Activated naive CD4-positive, alpha-beta T cell treated with anti-CD3 and anti-CD28 coated beads, Interleukin-2, amount 10 ng/mL, durations not matched to agents 7 days and 5 days (primary cell): ENCODE measurements around the gene CXXC5.

ENCODE experiments used
- CTCF ChIA-PET: fragments of 350-600 bp; sonication (Branson Sonifier 250); formaldehyde crosslinking; loops from one replicate; lab custom pipeline; 2021; ENCODE audit warnings: antibody characterized with exemption; lab: Charles Lee
- DNase-seq: peaks from one replicate; pipeline ENCODE4 v3.0.0-alpha.2; 2020
- H3K27ac Mint-ChIP-seq: one replicate; pipeline ENCODE4 v1.8.0; 2021; ENCODE audit warnings: mild to moderate bottlenecking, moderate library complexity, mixed read lengths
- H3K27me3 Mint-ChIP-seq: one replicate; pipeline ENCODE4 v1.8.0; 2021; ENCODE audit warnings: mild to moderate bottlenecking, mixed read lengths
- H3K36me3 Mint-ChIP-seq: one replicate; pipeline ENCODE4 v1.8.0; 2021; ENCODE audit warnings: mixed read lengths
- H3K4me1 Mint-ChIP-seq: one replicate; pipeline ENCODE4 v1.8.0; 2021; ENCODE audit warnings: mixed read lengths
- H3K4me3 Mint-ChIP-seq: one replicate; pipeline ENCODE4 v1.8.0; 2021; ENCODE audit warnings: mild to moderate bottlenecking, moderate library complexity, mixed read lengths
- H3K9me3 Mint-ChIP-seq: one replicate; pipeline ENCODE4 v1.8.0; 2021; ENCODE audit warnings: mixed read lengths

CXXC5 gene

DNA sequence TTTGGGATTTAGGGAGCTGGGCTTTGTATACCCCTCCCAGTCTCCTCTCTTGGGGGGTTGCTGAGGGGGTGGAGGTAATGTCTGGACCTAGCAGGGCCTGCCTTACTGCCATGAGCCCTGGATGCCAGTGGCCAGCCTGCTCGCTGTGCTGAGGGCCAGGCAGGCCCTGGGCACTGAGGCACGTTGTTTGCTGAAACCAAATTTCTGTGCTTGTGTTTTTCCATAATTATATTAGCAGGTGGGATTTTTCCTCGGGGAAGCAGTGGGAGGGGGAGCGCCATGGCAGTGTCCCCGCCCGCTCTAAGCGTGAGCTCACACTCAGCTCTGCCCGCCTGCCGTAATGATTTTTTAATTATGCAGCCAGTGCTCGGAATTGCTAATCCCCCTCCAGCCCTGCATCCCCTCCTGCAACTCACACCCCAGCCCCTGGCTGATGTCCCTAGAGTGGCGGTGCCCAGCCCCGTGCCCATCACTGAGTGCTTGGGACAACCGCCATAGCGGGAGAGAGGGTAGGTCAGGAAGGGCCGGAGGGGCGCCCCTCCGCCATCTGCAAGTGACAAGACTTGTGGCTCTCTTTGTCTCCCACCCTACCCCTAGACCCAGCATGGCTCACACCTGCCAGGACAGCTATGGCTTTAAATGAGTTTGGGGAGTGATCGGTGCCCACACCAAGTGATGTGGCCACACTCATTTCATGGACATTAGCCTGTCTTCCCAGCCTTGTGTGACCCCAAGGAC lies 20.9 kb downstream of the CXXC5 start:
- CTCF ChIA-PET, result interaction anchor here (1.5 to 4.1 kb wide), 2 partner anchors 34 to 97 kb away, joined by 3 to 31 read pairs; no protein-coding TSS in a partner anchor
- H3K27me3 Mint-ChIP-seq, result peaks cover 54% of the 10 kb centered on the region
- peak overlapping the region; percentile 67 for H3K4me3 Mint-ChIP-seq
- H3K36me3 Mint-ChIP-seq, result no peaks in the 10 kb centered on the region
- H3K27ac Mint-ChIP-seq, result peak overlapping the region; percentile 49
- no peak for DNase-seq
- peaks cover 40% of the 10 kb centered on the region for H3K4me1 Mint-ChIP-seq
- H3K9me3 Mint-ChIP-seq, result no peaks in the 10 kb centered on the region

DNA sequence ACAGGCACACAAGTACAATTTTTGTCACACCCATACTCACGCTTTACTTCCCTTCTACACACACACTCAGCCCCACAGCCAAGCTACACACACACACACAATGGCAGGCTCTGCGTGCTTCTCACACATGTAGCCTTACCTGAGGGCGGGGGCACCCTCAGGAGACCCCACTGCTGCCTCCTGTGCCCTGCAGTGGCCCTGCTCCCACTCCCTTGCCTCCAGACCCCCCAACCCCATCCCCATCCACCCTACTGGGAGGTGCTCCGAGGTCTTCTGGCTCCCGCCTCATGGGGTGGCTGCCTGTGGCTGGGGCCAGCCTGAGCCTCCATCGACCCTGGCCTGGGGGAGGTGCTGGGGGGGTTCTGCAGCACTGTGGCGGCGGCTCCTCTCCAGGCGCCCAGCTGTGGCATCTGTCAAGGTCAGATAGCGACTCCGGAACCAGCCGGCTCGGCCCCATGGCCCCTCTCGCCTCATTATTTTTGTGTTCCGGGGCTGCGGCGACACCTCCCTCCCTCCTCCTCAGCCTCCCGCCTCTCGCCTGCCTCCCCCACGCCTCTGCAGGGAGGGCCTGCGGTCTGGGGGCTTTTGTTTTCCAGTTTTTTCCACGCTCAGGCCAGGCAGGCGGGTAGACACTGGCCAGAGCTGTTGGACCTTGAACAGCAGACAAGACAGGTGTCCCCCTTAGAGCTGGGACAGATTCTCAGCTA lies 21.7 kb downstream of the CXXC5 start:
- Mint-ChIP-seq H3K27me3 (peaks cover 49% of the 10 kb centered on the region), H3K4me1 (peaks cover 40% of the 10 kb centered on the region), H3K36me3 (no peaks in the 10 kb centered on the region), H3K9me3 (no peaks in the 10 kb centered on the region), H3K27ac (peak overlapping the region; percentile 76), H3K4me3 (peak overlapping the region; percentile 67)
- DNase-seq, result peak; percentile 41
- CTCF ChIA-PET, result interaction anchor here (0.7 to 4.1 kb wide), 4 partner anchors 16 to 96 kb away, joined by 3 to 31 read pairs (median 4); no protein-coding TSS in a partner anchor

DNA sequence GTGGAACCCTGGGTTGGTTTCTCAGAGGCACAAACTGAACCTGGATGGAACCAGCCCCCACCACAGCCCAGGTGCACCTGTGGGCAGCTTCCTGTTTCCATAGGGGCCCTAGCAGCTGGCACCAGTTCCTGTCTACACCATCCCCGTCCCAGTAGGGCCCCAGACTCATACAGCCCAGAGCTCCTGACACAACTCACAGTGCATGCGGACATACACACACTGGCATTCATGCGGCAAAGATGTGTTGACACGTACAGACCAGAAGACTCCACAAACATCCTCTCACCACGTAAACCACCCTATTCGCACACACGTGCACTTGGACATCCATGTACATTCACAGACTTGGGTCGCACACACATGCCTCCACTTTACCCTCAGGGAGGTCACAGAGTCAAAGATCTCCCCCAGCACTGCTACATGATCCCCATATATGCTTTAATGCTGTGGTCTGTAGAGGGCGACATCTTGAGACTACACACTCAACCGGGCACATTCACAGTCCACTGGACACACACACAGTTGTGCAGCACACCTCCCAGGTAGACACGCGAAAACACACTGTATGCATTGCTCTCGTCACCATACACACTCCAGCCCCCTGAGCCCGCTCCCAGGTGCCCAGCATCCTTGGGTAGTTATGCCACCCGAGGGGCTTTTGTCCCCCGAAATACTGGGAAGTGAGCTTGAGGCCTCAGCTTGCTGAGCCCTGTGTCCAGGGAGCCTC lies 22.4 kb downstream of the CXXC5 start:
- Mint-ChIP-seq H3K36me3 (no peaks in the 10 kb centered on the region), H3K4me1 (peaks cover 40% of the 10 kb centered on the region), H3K27me3 (peaks cover 46% of the 10 kb centered on the region), H3K4me3 (no peak overlapping the region), H3K27ac (peak overlapping the region; percentile 76), H3K9me3 (no peaks in the 10 kb centered on the region)
- CTCF ChIA-PET, result interaction anchor here (0.7 to 4.1 kb wide), 4 partner anchors 15 to 95 kb away, joined by 3 to 31 read pairs (median 4); no protein-coding TSS in a partner anchor
- DNase-seq, result peak; percentile 51

DNA sequence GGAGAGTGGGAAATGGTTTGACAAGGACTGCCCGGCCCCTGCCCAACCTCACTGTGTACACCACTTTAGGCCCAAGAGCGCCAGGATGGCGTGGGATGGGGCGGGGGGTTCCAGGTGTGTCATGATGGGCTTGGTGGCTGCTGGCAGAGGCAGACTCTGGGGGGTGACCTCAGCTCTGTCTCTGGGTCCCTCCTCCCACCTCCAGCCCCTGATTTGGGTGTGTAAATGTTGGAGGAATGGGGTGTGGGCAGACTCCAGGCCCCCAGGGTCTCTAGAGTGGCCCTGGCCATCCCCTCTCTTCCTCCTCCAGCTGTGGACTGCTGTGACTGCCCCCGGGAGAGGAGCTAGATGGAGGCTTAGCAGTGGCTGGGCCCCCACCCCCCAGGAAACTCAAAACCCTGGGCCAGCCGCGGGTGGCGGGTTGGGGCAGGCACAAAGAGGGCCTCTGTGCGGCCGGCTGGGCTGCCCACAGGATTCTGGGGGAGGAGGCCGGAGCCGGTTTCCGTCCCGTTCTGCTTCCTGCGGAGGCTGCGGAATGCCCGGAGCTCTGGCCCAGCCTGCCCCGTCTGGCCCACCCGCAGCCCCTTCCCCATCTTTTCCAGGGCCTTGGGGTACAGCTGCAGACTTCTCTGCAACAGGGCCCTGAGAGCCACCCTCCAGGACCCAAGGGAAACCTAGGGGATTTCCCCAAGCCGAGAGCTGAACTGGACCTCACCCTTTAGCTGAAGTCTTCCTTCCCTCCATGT lies 23.1 kb downstream of the CXXC5 start:
- CTCF ChIA-PET, result interaction anchor here (1.4 to 4.1 kb wide), 2 partner anchors 36 to 94 kb away, joined by 4 to 31 read pairs; no protein-coding TSS in a partner anchor
- H3K27me3 Mint-ChIP-seq, result peaks cover 38% of the 10 kb centered on the region
- no peaks in the 10 kb centered on the region for H3K36me3 Mint-ChIP-seq
- H3K4me1 Mint-ChIP-seq, result peaks cover 38% of the 10 kb centered on the region
- no peak overlapping the region for H3K27ac Mint-ChIP-seq
- no peaks in the 10 kb centered on the region for H3K9me3 Mint-ChIP-seq
- no peak overlapping the region for H3K4me3 Mint-ChIP-seq
- DNase-seq, result no peak

DNA sequence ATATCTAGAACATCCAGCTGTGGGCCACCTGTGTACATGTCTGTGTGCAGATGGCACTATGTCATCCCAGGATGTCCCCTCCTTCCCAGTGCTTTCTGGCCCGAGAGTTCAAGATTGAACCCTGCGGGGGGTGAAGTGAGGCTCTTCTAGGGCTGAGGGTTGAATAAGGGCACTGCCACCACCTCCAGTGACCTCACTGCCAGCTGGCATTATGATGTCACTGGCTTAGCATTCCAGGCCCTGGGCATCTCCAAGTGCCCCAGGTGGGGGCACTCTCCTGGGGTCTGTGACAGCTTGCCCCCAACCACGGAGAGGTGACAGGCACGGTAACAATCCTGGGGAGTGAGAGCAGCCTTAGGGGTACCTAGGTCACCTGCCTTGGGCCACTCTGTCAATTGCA lies 27.1 kb downstream of the CXXC5 start:
- Mint-ChIP-seq H3K36me3 (no peaks in the 10 kb centered on the region), H3K9me3 (no peaks in the 10 kb centered on the region), H3K4me1 (peaks cover 5% of the 10 kb centered on the region), H3K4me3 (no peak overlapping the region), H3K27me3 (peaks cover 35% of the 10 kb centered on the region), H3K27ac (no peak overlapping the region)
- CTCF ChIA-PET, result interaction anchor here (0.7 to 1.6 kb wide), 3 partner anchors 41 to 161 kb away, joined by 3 to 5 read pairs (median 4); no protein-coding TSS in a partner anchor
- DNase-seq, result no peak

DNA sequence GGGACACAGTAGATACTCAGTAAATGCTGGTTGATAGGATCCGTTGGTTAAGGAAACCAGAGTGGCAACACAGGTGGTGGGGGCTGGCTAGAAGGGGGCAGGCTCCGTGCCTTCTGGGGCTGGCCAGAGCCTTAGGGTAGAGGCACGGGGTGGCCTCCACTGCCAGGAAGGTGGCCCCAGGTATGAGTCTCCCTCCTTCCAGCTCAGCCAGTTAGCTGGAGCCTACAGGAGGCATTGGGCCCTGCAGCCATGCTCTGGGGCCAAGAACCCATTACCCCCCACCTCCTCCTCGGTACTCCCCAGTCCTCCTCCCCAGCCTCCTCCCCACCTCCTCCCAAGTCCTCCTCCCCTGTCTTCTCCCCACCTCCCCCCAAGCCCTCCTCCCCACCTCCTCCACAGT lies 27.7 kb downstream of the CXXC5 start:
- no peaks in the 10 kb centered on the region for H3K9me3 Mint-ChIP-seq
- H3K4me1 Mint-ChIP-seq, result no peaks in the 10 kb centered on the region
- CTCF ChIA-PET, result interaction anchor here (0.7 to 1.6 kb wide), 4 partner anchors 17 to 162 kb away, joined by 3 to 5 read pairs (median 4); no protein-coding TSS in a partner anchor

DNA sequence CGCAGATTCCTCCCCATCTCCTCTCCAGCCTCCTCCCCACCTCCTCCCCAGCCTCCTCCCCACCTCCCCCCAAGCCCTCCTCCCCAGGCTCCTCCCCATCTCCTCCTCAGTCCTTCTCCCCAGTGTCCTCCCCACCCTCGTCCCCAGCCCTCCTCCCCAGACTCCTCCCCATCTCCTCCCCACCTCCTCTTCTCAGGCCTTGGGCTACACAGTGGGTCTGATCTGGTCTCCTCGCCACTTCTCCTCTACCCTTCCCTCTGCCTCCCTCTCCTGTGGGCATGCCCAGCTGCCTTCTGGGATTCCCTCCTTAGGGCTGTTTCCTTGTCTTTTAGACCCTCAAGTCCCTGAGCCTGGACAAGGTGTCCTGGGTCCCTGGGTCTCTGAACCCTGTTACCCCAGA lies 28.3 kb downstream of the CXXC5 start:
- Mint-ChIP-seq H3K4me3 (no peak overlapping the region), H3K27me3 (peaks cover 30% of the 10 kb centered on the region), H3K9me3 (no peaks in the 10 kb centered on the region), H3K36me3 (no peaks in the 10 kb centered on the region), H3K27ac (no peak overlapping the region), H3K4me1 (no peaks in the 10 kb centered on the region)
- DNase-seq, result no peak
- CTCF ChIA-PET, result interaction anchor here (0.6 to 1.6 kb wide), 3 partner anchors 15 to 89 kb away, joined by 3 to 4 read pairs (median 3); no protein-coding TSS in a partner anchor

More for the DNA sequence above, 27.7 kb downstream of the CXXC5 start:
- DNase-seq, result no peak
- peaks cover 30% of the 10 kb centered on the region for H3K27me3 Mint-ChIP-seq
- no peaks in the 10 kb centered on the region for H3K36me3 Mint-ChIP-seq
- H3K27ac Mint-ChIP-seq, result no peak overlapping the region
- no peak overlapping the region for H3K4me3 Mint-ChIP-seq

DNA sequence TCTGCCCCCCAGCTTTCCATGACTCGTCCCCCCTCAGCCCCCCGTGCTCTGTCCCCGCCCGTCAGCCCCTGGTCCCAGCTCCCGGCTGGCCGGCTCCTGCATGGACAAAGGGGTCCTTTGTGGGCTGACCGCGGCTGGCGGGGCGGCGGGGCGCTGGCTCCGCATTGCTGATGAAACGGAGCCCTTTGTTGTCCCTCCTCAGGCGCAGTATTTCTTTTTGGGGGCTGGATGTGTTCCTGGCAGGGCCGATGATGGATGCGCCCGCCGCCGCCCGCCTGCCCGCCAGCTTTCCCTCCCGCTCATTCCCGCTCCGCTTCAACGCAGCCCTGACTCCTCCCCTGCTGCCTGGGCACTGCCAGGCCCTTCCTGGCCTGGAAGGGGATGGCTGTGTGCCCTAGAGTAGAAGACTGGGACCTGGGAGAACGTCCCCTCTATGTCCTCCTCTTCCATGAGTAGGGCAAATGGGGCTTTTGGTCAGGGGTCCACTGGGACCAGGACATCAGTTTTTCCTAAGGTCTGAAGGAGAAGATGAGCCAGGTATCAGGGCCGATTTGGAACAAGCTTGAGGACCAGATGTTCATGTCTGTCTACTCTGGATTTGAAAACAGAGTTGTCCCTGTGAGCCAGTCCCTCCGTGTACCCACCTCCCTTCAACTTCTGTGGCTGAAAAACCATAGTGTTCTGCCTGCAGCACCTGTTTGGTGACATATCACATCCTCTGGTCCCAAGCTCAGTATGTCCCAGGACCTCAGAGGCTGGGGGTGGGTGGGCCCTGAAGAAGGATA lies 29.0 kb downstream of the CXXC5 start:
- H3K4me3 Mint-ChIP-seq, result no peak overlapping the region
- H3K36me3 Mint-ChIP-seq, result no peaks in the 10 kb centered on the region
- no peak for DNase-seq
- no peaks in the 10 kb centered on the region for H3K9me3 Mint-ChIP-seq
- H3K27ac Mint-ChIP-seq, result no peak overlapping the region
- H3K4me1 Mint-ChIP-seq, result no peaks in the 10 kb centered on the region
- CTCF ChIA-PET, result interaction anchor here (0.6 to 1.6 kb wide), 4 partner anchors 13 to 41 kb away, joined by 3 to 4 read pairs (median 3); no protein-coding TSS in a partner anchor
- H3K27me3 Mint-ChIP-seq, result peaks cover 30% of the 10 kb centered on the region

DNA sequence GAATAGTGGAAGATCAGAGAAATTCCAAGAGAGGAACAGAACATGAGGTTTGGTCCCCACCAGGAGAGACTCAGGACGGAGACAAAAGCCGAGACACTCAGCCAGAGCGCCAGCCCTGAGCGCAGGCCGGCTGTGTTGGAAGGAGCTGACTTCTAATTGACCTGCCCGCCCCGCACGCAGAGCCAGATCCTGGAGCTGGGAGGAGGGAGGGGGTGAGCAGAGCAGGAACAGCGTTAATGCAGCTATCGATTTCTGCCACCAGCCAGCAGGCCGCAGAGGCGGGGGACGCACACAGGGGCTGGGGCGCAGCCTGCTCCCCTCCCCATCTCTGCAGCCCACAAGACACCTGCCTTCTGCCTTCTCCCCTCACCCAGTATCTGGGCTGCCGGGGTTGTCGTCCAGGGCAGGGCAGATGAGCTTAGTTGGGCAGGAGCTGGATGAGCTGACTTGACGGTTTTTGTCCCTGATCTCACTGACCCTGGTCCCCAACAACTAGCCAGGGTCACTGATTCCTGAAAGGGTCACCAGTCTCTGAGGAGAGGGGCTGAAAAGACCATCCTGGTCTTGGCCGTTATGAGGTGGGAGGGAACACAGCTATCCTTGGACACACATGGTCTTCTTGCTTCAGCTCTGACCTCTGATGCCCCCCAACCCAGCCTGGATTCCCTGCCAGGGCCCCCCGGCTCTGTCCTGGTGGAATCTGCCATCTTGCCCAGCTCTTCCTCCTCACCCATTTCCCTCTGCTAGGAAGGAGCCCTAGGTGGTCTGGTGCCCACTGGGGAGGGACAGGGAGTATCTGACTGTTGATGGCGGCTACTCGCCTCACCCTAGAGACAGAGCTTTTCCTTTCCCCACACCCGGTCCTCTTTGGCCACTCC lies 29.8 kb downstream of the CXXC5 start:
- peaks cover 36% of the 10 kb centered on the region for H3K27me3 Mint-ChIP-seq
- H3K36me3 Mint-ChIP-seq, result no peaks in the 10 kb centered on the region
- no peaks in the 10 kb centered on the region for H3K9me3 Mint-ChIP-seq
- peaks cover under 1% of the 10 kb centered on the region for H3K4me1 Mint-ChIP-seq
- no peak overlapping the region for H3K4me3 Mint-ChIP-seq
- no peak overlapping the region for H3K27ac Mint-ChIP-seq
- CTCF ChIA-PET, result interaction anchor here (0.9 to 1.4 kb wide), 2 partner anchors 12 to 42 kb away, joined by 3 to 4 read pairs; no protein-coding TSS in a partner anchor
- no peak for DNase-seq

DNA sequence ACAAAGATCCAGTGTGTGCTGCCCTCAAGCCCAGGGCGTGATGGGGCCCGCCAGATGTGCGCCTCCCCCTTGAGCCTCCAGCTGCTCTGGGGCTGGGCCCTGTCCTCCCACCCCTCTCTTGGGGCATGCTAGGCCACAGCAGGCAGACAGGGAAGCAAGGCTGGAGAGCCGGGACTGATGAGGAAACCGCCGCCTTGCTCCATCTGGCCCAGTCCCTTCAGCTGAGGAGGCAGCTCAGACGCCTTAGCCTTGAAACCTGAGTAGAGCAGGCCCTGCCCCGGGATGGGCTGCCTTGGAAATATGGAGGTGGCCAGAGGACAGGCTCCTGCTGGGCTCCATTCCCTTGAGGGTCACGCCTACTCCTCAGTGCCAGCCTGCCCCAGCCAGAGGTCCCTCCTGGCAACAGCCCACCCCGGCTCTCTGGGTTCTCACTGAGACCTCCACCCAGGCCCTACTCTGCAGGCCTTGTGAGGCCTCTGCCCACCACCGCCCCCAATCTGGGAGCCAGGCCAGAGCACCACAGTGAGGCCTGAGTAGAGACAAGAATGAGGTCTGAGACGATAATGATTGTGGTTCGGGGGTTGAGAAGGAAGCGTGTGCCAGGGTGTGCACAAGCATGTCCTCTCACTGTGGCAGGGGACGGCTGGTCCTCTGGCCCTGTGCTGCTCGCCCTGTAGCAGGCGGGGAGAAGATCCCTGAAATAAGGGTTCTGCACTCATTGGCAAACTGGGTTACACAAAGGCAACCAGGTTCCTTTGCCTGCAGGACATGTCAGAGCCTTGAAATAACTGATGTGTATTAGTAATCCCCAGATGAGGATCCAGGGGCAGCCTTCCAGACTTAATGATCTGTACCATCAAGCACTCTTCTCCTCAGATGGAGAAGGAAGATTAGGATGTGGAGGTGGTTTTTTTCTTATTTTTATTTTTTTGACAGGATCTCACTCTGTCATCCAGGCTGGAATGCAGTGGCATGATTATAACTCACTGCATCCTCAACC lies 30.9 kb downstream of the CXXC5 start:
- H3K36me3 Mint-ChIP-seq, result no peaks in the 10 kb centered on the region
- DNase-seq, result no peak
- no peaks in the 10 kb centered on the region for H3K9me3 Mint-ChIP-seq
- peaks cover 5% of the 10 kb centered on the region for H3K4me1 Mint-ChIP-seq
- H3K27me3 Mint-ChIP-seq, result peaks cover 38% of the 10 kb centered on the region
- CTCF ChIA-PET, result interaction anchor here (1.4 kb wide), 1 partner anchor 43 kb away, joined by 4 read pairs; no protein-coding TSS in a partner anchor
- no peak overlapping the region for H3K4me3 Mint-ChIP-seq
- H3K27ac Mint-ChIP-seq, result no peak overlapping the region
